ENCODE data around the gene RTCB.

The RTCB gene

GRCh38 chr22:32352681-32353080 lies 59.4 kb downstream of the RTCB start:
- no peak for TF ChIP-seq FOXP2 (optimal IDR thresholded peaks at IDR 0.05; ENCODE audit: borderline replicate concordance, extremely low read depth, extremely low read length, insufficient read depth)
- no peak for TF ChIP-seq POLR2AphosphoS5 (IDR thresholded peaks at IDR 0.05; ENCODE audit: low read depth, low read length)
- TF ChIP-seq REST (IDR thresholded peaks at IDR 0.05; ENCODE audit: insufficient read depth in 1 of 2, low read depth in 2 of 2, low read length in 2 of 2), result no peak
- TF ChIP-seq SIN3A (IDR thresholded peaks at IDR 0.05; ENCODE audit: borderline replicate concordance, insufficient read depth, low read length), result no peak
- TF ChIP-seq TAF1 (IDR thresholded peaks at IDR 0.05; ENCODE audit: borderline replicate concordance, insufficient read depth, low read length), result no peak

GRCh38 chr22:32348031-32348611 lies 63.9 kb downstream of the RTCB start:
- TF ChIP-seq POLR2AphosphoS5 (IDR thresholded peaks at IDR 0.05; ENCODE audit: low read depth, low read length) (no peak), REST (IDR thresholded peaks at IDR 0.05; ENCODE audit: insufficient read depth in 1 of 2, low read depth in 2 of 2, low read length in 2 of 2) (no peak), TAF1 (IDR thresholded peaks at IDR 0.05; ENCODE audit: borderline replicate concordance, insufficient read depth, low read length) (no peak), SIN3A (IDR thresholded peaks at IDR 0.05; ENCODE audit: borderline replicate concordance, insufficient read depth, low read length) (no peak), FOXP2 (optimal IDR thresholded peaks at IDR 0.05; ENCODE audit: borderline replicate concordance, extremely low read depth, extremely low read length, insufficient read depth) (no peak)

GRCh38 chr22:32343941-32344340 lies 68.1 kb downstream of the RTCB start:
- TF ChIP-seq SIN3A (IDR thresholded peaks at IDR 0.05; ENCODE audit: borderline replicate concordance, insufficient read depth, low read length) (no peak), POLR2AphosphoS5 (IDR thresholded peaks at IDR 0.05; ENCODE audit: low read depth, low read length) (no peak), FOXP2 (optimal IDR thresholded peaks at IDR 0.05; ENCODE audit: borderline replicate concordance, extremely low read depth, extremely low read length, insufficient read depth) (no peak), TAF1 (IDR thresholded peaks at IDR 0.05; ENCODE audit: borderline replicate concordance, insufficient read depth, low read length) (no peak), REST (IDR thresholded peaks at IDR 0.05; ENCODE audit: insufficient read depth in 1 of 2, low read depth in 2 of 2, low read length in 2 of 2) (no peak)

GRCh38 chr22:32342977-32343376 lies 69.1 kb downstream of the RTCB start:
- TF ChIP-seq POLR2AphosphoS5 (IDR thresholded peaks at IDR 0.05; ENCODE audit: low read depth, low read length), result no peak
- TF ChIP-seq FOXP2 (optimal IDR thresholded peaks at IDR 0.05; ENCODE audit: borderline replicate concordance, extremely low read depth, extremely low read length, insufficient read depth), result no peak

- TF ChIP-seq POLR2AphosphoS5 (IDR thresholded peaks at IDR 0.05; ENCODE audit: low read depth, low read length) (no peak), SIN3A (IDR thresholded peaks at IDR 0.05; ENCODE audit: borderline replicate concordance, insufficient read depth, low read length) (no peak), FOXP2 (optimal IDR thresholded peaks at IDR 0.05; ENCODE audit: borderline replicate concordance, extremely low read depth, extremely low read length, insufficient read depth) (no peak), REST (IDR thresholded peaks at IDR 0.05; ENCODE audit: insufficient read depth in 1 of 2, low read depth in 2 of 2, low read length in 2 of 2) (no peak)
Measured at GRCh38 chr22:32341122-32341740, 70.8 kb downstream of the RTCB start.

Measured in PFSK-1 (cell line).